ENCODE results near the gene PREPL.

The PREPL gene

GRCh38 chr2:44286119-44286883 is 75.0 kb downstream of the PREPL start:
- TF ChIP-seq CTCF (conservative IDR thresholded peaks at IDR 0.05; ENCODE audit: low read depth, low read length) = no peak
- H3K4me3 ChIP-seq (ENCODE audit: low read length) = no peak overlapping the region
- DNase-seq (ENCODE audit: low read depth) = no peak

- no peak for DNase-seq (ENCODE audit: low read depth)
- no peak overlapping the region for H3K4me3 ChIP-seq (ENCODE audit: low read length)
- TF ChIP-seq CTCF (conservative IDR thresholded peaks at IDR 0.05; ENCODE audit: low read depth, low read length) = no peak
These were observed 76.1 kb downstream of the PREPL start for GRCh38 chr2:44285174-44285573.

GRCh38 chr2:44283116-44283666 is 78.1 kb downstream of the PREPL start:
- no peak overlapping the region for H3K4me3 ChIP-seq (ENCODE audit: low read length)
- DNase-seq (ENCODE audit: low read depth) = peak; percentile 46
- no peak for TF ChIP-seq CTCF (conservative IDR thresholded peaks at IDR 0.05; ENCODE audit: low read depth, low read length)

- no peak overlapping the region for H3K4me3 ChIP-seq (ENCODE audit: low read length)
- no peak for TF ChIP-seq CTCF (conservative IDR thresholded peaks at IDR 0.05; ENCODE audit: low read depth, low read length)
- no peak for DNase-seq (ENCODE audit: low read depth)
These were observed 80.4 kb downstream of the PREPL start for GRCh38 chr2:44280869-44281268.

- H3K4me3 ChIP-seq (ENCODE audit: low read length) = no peak overlapping the region
- TF ChIP-seq CTCF (conservative IDR thresholded peaks at IDR 0.05; ENCODE audit: low read depth, low read length) = no peak
- DNase-seq (ENCODE audit: low read depth) = no peak
These were observed 83.8 kb downstream of the PREPL start for GRCh38 chr2:44277541-44277940.

GRCh38 chr2:44275927-44276303 is 85.4 kb downstream of the PREPL start:
- TF ChIP-seq CTCF (conservative IDR thresholded peaks at IDR 0.05; ENCODE audit: low read depth, low read length) = no peak
- no peak overlapping the region for H3K4me3 ChIP-seq (ENCODE audit: low read length)

GRCh38 chr2:44273596-44273995 is 87.7 kb downstream of the PREPL start:
- no peak for DNase-seq (ENCODE audit: low read depth)
- H3K4me3 ChIP-seq (ENCODE audit: low read length) = no peak overlapping the region
- TF ChIP-seq CTCF (conservative IDR thresholded peaks at IDR 0.05; ENCODE audit: low read depth, low read length) = no peak

More at GRCh38 chr2:44275927-44276303, 85.4 kb downstream of the PREPL start:
- DNase-seq (ENCODE audit: low read depth) = peak; percentile 42

Measured in retinal pigment epithelial cell (primary cell).